ENCODE results near the gene GUCY2F.

Gene GUCY2F

DNA sequence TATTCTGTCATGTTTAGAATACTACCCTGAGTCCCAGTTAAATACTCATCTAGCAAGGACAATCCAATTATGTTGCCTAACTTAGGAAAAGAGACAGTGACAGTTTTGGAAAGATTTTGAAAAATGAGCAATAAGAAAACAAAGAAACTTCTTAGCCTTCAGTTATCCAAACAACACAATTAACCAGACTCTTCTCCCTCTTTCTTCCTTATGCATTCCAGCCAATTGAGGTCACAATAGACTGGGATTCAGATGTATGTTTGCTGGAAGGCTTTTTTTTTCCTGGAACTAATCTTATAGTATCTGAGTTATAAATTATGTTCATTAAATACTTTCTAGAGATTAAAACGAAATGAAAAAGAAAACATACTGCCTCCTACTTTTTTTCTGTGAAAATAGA lies 109.6 kb downstream of the GUCY2F start:
- TF ChIP-seq EZH2 (optimal IDR thresholded peaks at IDR 0.05; ENCODE audit: low read depth, low read length) (no peak), EZH2phosphoT487 (IDR thresholded peaks at IDR 0.05; ENCODE audit: low read length) (no peak)
- TF ChIP-seq, protein P1, sequence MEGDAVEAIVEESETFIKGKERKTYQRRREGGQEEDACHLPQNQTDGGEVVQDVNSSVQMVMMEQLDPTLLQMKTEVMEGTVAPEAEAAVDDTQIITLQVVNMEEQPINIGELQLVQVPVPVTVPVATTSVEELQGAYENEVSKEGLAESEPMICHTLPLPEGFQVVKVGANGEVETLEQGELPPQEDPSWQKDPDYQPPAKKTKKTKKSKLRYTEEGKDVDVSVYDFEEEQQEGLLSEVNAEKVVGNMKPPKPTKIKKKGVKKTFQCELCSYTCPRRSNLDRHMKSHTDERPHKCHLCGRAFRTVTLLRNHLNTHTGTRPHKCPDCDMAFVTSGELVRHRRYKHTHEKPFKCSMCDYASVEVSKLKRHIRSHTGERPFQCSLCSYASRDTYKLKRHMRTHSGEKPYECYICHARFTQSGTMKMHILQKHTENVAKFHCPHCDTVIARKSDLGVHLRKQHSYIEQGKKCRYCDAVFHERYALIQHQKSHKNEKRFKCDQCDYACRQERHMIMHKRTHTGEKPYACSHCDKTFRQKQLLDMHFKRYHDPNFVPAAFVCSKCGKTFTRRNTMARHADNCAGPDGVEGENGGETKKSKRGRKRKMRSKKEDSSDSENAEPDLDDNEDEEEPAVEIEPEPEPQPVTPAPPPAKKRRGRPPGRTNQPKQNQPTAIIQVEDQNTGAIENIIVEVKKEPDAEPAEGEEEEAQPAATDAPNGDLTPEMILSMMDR (IDR thresholded peaks at IDR 0.05; ENCODE audit: low read length) = no peak
- Histone ChIP-seq H3K9ac (ENCODE audit: low read length) (no peak overlapping the region), H3K9me2 (replicated peaks; ENCODE audit: insufficient read depth, low read length) (no peaks in the 10 kb centered on the region), H3K79me2 (ENCODE audit: low read length) (no peaks in the 10 kb centered on the region), H3K4me3 (ENCODE audit: low read length) (no peak overlapping the region), H3K9me3 (replicated peaks; ENCODE audit: insufficient read depth, low read length) (no peaks in the 10 kb centered on the region), H3K27me3 (replicated peaks; ENCODE audit: insufficient read depth, low read length) (no peaks in the 10 kb centered on the region), H3F3A (ENCODE audit: insufficient read depth, low read length) (no peaks in the 10 kb centered on the region), H3K4me1 (ENCODE audit: low read length) (no peaks in the 10 kb centered on the region), H2AFZ (ENCODE audit: low read length) (no peak overlapping the region), H4K20me1 (ENCODE audit: insufficient read depth, low read length) (no peaks in the 10 kb centered on the region), H3K4me2 (ENCODE audit: low read depth, low read length) (no peak overlapping the region), H3K27ac (ENCODE audit: low read length) (no peak overlapping the region), H3K36me3 (replicated peaks; ENCODE audit: insufficient read depth, low read length) (no peaks in the 10 kb centered on the region)
- no peak for DNase-seq

DNA sequence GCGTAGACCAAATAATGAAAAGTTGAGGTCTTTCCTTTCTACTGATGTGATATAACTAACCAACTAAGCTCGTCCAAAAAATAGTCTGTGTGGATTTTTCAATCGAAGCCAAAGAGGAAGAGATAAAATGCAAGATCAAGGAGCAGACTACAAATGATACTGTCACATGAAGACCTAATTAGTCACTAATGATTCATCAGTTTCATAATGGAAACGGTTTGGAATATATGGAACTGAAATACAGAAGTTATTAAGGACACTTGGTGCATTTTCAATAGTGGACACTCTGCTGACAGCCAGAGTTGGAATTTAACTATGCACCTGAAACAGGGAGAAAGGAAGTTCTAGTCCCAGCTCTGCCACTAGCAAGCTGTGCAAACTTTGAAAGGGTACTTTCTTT lies 119.8 kb downstream of the GUCY2F start:
- TF ChIP-seq EZH2phosphoT487 (IDR thresholded peaks at IDR 0.05; ENCODE audit: low read length) (no peak), EZH2 (optimal IDR thresholded peaks at IDR 0.05; ENCODE audit: low read depth, low read length) (no peak)
- TF ChIP-seq, protein P1 (IDR thresholded peaks at IDR 0.05; ENCODE audit: low read length) = no peak
- Histone ChIP-seq H3K27ac (ENCODE audit: low read length) (no peak overlapping the region), H3K9ac (ENCODE audit: low read length) (no peak overlapping the region), H3K9me3 (replicated peaks; ENCODE audit: insufficient read depth, low read length) (no peaks in the 10 kb centered on the region), H3K36me3 (replicated peaks; ENCODE audit: insufficient read depth, low read length) (no peaks in the 10 kb centered on the region), H3K4me2 (ENCODE audit: low read depth, low read length) (no peak overlapping the region), H3K27me3 (replicated peaks; ENCODE audit: insufficient read depth, low read length) (no peaks in the 10 kb centered on the region), H3K4me3 (ENCODE audit: low read length) (no peak overlapping the region), H3K4me1 (ENCODE audit: low read length) (no peaks in the 10 kb centered on the region), H3K79me2 (ENCODE audit: low read length) (no peaks in the 10 kb centered on the region), H4K20me1 (ENCODE audit: insufficient read depth, low read length) (no peaks in the 10 kb centered on the region), H2AFZ (ENCODE audit: low read length) (no peak overlapping the region), H3K9me2 (replicated peaks; ENCODE audit: insufficient read depth, low read length) (no peaks in the 10 kb centered on the region), H3F3A (ENCODE audit: insufficient read depth, low read length) (no peaks in the 10 kb centered on the region)
- no peak for DNase-seq

DNA sequence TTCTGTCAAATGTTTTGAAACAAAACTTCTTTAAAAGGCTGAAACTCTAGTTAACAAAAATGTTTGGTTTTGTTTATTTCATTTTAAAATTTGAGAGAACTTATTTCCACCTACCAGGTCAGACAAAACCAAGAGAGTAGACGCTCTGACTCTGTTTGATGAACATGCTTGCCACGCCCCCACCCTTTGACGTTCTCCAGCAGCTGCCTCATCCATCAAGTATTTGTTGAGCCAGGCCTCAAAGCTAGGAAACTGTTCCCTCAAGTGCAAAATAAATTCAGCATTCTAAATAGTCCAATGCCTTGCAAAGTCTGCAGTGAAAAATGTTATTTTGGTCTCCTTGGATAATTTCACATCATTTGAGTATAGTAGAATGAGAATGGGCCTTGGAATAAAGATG lies 121.6 kb downstream of the GUCY2F start:
- no peaks in the 10 kb centered on the region for H3K9me3 ChIP-seq (replicated peaks; ENCODE audit: insufficient read depth, low read length)
- no peaks in the 10 kb centered on the region for H3K27me3 ChIP-seq (replicated peaks; ENCODE audit: insufficient read depth, low read length)
- H3K9ac ChIP-seq (ENCODE audit: low read length) = no peak overlapping the region

More for the DNA sequence above, 121.6 kb downstream of the GUCY2F start:
- Histone ChIP-seq H3F3A (ENCODE audit: insufficient read depth, low read length) (no peaks in the 10 kb centered on the region), H4K20me1 (ENCODE audit: insufficient read depth, low read length) (no peaks in the 10 kb centered on the region), H3K79me2 (ENCODE audit: low read length) (no peaks in the 10 kb centered on the region), H3K9me2 (replicated peaks; ENCODE audit: insufficient read depth, low read length) (no peaks in the 10 kb centered on the region), H3K4me2 (ENCODE audit: low read depth, low read length) (no peak overlapping the region), H3K4me3 (ENCODE audit: low read length) (no peak overlapping the region), H3K27ac (ENCODE audit: low read length) (no peak overlapping the region), H3K4me1 (ENCODE audit: low read length) (no peaks in the 10 kb centered on the region), H2AFZ (ENCODE audit: low read length) (no peak overlapping the region), H3K36me3 (replicated peaks; ENCODE audit: insufficient read depth, low read length) (no peaks in the 10 kb centered on the region)
- TF ChIP-seq, protein P1 (IDR thresholded peaks at IDR 0.05; ENCODE audit: low read length) = no peak
- no peak for TF ChIP-seq EZH2 (optimal IDR thresholded peaks at IDR 0.05; ENCODE audit: low read depth, low read length)
- no peak for TF ChIP-seq EZH2phosphoT487 (IDR thresholded peaks at IDR 0.05; ENCODE audit: low read length)
- DNase-seq = no peak

All from MM.1S (cell line).